Endothelial cell of umbilical vein (primary cell): Measurements from ENCODE around the gene VSTM4. TPM values are rescaled to one million over a fixed set of nuclear protein-coding genes. Genes with fewer than 3 reads are reported as not detected.

ENCODE experiments used
- BruUV-seq: library from RNA; stranded (reverse); fragments of 400-500 nt; replicated peaks from 2 replicates; lab custom pipeline; 2021; lab: Mats Ljungman, UMichigan
- CTCF ChIA-PET: fragments of 300-600, 350-600 bp; sonication (Branson Sonifier 250); formaldehyde crosslinking; loops from one replicate; lab custom pipeline; 2021; ENCODE audit warnings: antibody characterized with exemption, inconsistent platforms; lab: Charles Lee
- POLR2A ChIA-PET: fragments of 300-600, 350-600 bp; sonication (Branson Sonifier 250); formaldehyde crosslinking; loops from one replicate; lab custom pipeline; 2021; ENCODE audit warnings: antibody characterized with exemption, inconsistent platforms; lab: Charles Lee
- DNase-seq: peaks from one replicate; pipeline ENCODE4 v3.0.0-alpha.2; 2011; ENCODE audit warnings: low read depth, low spot score
- FAIRE-seq: peaks from 2 replicates; lab custom pipeline; 2011; peaks lifted over from hg19 to GRCh38; lab: Jason Lieb, UNC
- H2AFZ ChIP-seq: 2 replicates; pipeline ENCODE4 v1.6.0; 2012; ENCODE audit warnings: low read depth, low read length, control low read depth, inconsistent platforms
- H3K27ac ChIP-seq: 2 replicates; pipeline ENCODE4 v1.5.1; 2011; ENCODE audit warnings: low read depth, mild to moderate bottlenecking, control low read depth, low read length, moderate library complexity; ENCODE audit not compliant: insufficient read depth
- H3K27me3 ChIP-seq, 2 experiments: 2 replicates each; pipeline versions ENCODE4 v1.6.0 to v1.6.1; 2011; ENCODE audit warnings: low read length in 2 of 2, mixed read lengths in 1 of 2; ENCODE audit not compliant: control insufficient read depth in 2 of 2, insufficient read depth in 2 of 2
- H3K36me3 ChIP-seq, 2 experiments: 2 replicates in 1 of 2; 3 replicates in 1 of 2; pipeline ENCODE4 v1.5.1; 2011; ENCODE audit warnings: low read length in 2 of 2, mild to moderate bottlenecking in 1 of 2, moderate library complexity in 1 of 2; ENCODE audit not compliant: control insufficient read depth in 2 of 2, insufficient read depth in 2 of 2; ENCODE audit errors: extremely low read depth in 1 of 2
- H3K4me1 ChIP-seq: 3 replicates; pipeline ENCODE4 v1.5.1; 2011; ENCODE audit warnings: mild to moderate bottlenecking, low read length; ENCODE audit not compliant: control insufficient read depth, insufficient read depth; ENCODE audit errors: extremely low read depth
- H3K4me2 ChIP-seq: 2 replicates; pipeline ENCODE4 v1.6.1; 2011; ENCODE audit warnings: low read length, control low read depth, mixed read lengths; ENCODE audit not compliant: insufficient read depth
- H3K4me3 ChIP-seq, 3 experiments: fragments of 200-600 bp in 1 of 3; sonication (generic), shearing (Covaris generic) in 1 of 3; replicated peaks in 1 of 3; 2 replicates each; pipeline ENCODE4 v1.5.1; 2011 to 2016; ENCODE audit warnings: control low read depth in 3 of 3, low read length in 3 of 3, mild to moderate bottlenecking in 2 of 3, inconsistent platforms in 1 of 3, low read depth in 1 of 3, moderate library complexity in 1 of 3; ENCODE audit not compliant: insufficient read depth in 1 of 3
- H3K79me2 ChIP-seq: 2 replicates; pipeline ENCODE4 v1.6.0; 2012; ENCODE audit warnings: low read length, inconsistent platforms; ENCODE audit not compliant: control insufficient read depth, insufficient read depth
- H3K9ac ChIP-seq: replicated peaks from 2 replicates; pipeline ENCODE3; 2011; ENCODE audit warnings: low read length, control low read depth; ENCODE audit not compliant: insufficient read depth; ENCODE audit errors: extremely low read depth
- H3K9me1 ChIP-seq: replicated peaks from 3 replicates; pipeline ENCODE4 v1.6.0; 2011; ENCODE audit warnings: mild to moderate bottlenecking, low read length; ENCODE audit not compliant: control insufficient read depth, insufficient read depth; ENCODE audit errors: extremely low read depth
- H3K9me3 ChIP-seq: replicated peaks from 2 replicates; pipeline ENCODE4 v1.5.1; 2012; ENCODE audit warnings: low read length, inconsistent platforms; ENCODE audit not compliant: control insufficient read depth, insufficient read depth
- H4K20me1 ChIP-seq: replicated peaks from 2 replicates; pipeline ENCODE3; 2011; ENCODE audit warnings: mild to moderate bottlenecking, low read length; ENCODE audit not compliant: control insufficient read depth, insufficient read depth; ENCODE audit errors: extremely low read depth
- EZH2 ChIP-seq: IDR thresholded peaks from 2 replicates; pipeline ENCODE4 v1.6.1; 2012; ENCODE audit warnings: borderline replicate concordance, low read depth, mild to moderate bottlenecking, moderate library complexity, low read length, inconsistent platforms; ENCODE audit not compliant: severe bottlenecking
- FOS ChIP-seq: IDR thresholded peaks from 2 replicates; pipeline ENCODE4 v1.6.1; 2011; ENCODE audit warnings: mild to moderate bottlenecking, low read length, moderate library complexity, borderline replicate concordance; ENCODE audit not compliant: insufficient read depth
- GATA2 ChIP-seq: IDR thresholded peaks from 2 replicates; pipeline ENCODE4 v1.7.0; 2011; ENCODE audit warnings: low read depth, mild to moderate bottlenecking, moderate library complexity, mixed read lengths, low read length; ENCODE audit not compliant: insufficient read length, insufficient read depth
- JUN ChIP-seq: IDR thresholded peaks from 2 replicates; pipeline ENCODE4 v1.6.1; 2011; ENCODE audit warnings: borderline replicate concordance, low read depth; ENCODE audit not compliant: insufficient read length, insufficient read depth
- MYC ChIP-seq: IDR thresholded peaks from one replicate; pipeline ENCODE4 v1.6.1; 2011; ENCODE audit warnings: mild to moderate bottlenecking, low read depth, low read length
- POLR2A ChIP-seq: IDR thresholded peaks from 2 replicates; pipeline ENCODE4 v1.6.1; 2012; ENCODE audit warnings: low read depth, mild to moderate bottlenecking, control low read depth, low read length
- POLR2AphosphoS5 ChIP-seq: IDR thresholded peaks from 2 replicates; pipeline ENCODE4 v1.6.1; 2012; ENCODE audit warnings: low read depth, mild to moderate bottlenecking, control low read depth, low read length, moderate library complexity; ENCODE audit not compliant: insufficient read depth
- dilution Hi-C: fragments of 300-500 bp; cut with MboI; formaldehyde crosslinking; loops from one replicate; pipeline ENCODE4 v1.15.0; 2019; ENCODE audit warnings: low sequenced_read_pairs; ENCODE audit not compliant: extremely low pct_ligation_motif_present
- intact Hi-C: fragments of 100-400 bp; cut with micrococcal nuclease; formaldehyde crosslinking; loops from one replicate; pipeline ENCODE4 v1.10.0; 2022
- polyA plus RNA-seq, 4 experiments: library from polyadenylated mRNA; depleted of rRNA in 3 of 4; stranded (reverse) in 3 of 4; unstranded in 1 of 4; fragments of >200 nt; gene quantifications; 2 replicates each; pipeline versions ENCODE4 v1.2.1 to v1.2.3, GENCODE V29; 2011 to 2012; ENCODE audit warnings: missing spikeins in 1 of 4
- total RNA-seq: library from RNA; stranded (reverse); gene quantifications from 2 replicates; pipeline ENCODE4 v1.2.3, GENCODE V29; 2021
- TF ChIP-seq, protein P1 (sequence below), 2 donors: IDR thresholded peaks; 1 replicate in 1 of 2; 2 replicates in 1 of 2; pipeline ENCODE4 v1.5.1; 2011; ENCODE audit warnings: low read length in 2 of 2, mild to moderate bottlenecking in 2 of 2, moderate library complexity in 2 of 2, control low read depth in 1 of 2, inconsistent platforms in 1 of 2, low read depth in 1 of 2; ENCODE audit not compliant: insufficient read depth in 1 of 2; ENCODE audit errors: extremely low read depth in 1 of 2
- TF ChIP-seq, protein P2 (sequence below): IDR thresholded peaks from 2 replicates; pipeline ENCODE4 v1.6.1; 2011; ENCODE audit not compliant: insufficient read depth, insufficient read length

The VSTM4 gene
- total and polyA plus RNA-seq, 2 donors (not counting 3 experiments of a cell fraction or from before 2014, with no cell fraction given): 0.07 TPM

DNA sequence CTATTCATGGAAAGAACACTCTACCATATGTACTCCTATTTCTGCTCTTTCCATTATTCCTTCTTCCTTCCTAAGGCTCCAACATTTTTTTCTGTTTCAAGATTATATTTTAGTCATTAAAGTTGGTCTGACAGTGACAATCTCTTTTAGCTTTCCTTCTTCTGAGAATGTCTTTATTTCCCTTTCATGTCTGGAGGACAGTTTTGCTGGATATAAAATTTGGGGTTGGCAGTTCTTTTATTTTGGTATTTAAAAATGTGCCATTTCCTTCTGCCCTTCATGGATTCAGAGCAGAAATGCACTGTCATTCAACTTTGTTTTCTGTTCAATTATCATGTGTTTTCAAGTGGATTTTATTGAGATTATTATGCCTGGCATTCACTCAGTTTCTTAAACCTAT lies 53.1 kb downstream of the VSTM4 start:
- H3K4me2 ChIP-seq: no peak overlapping the region
- DNase-seq: no peak
- H3K4me3 ChIP-seq: no peak overlapping the region
- POLR2A ChIA-PET: no interaction called here
- H3K9me3 ChIP-seq: no peaks in the 10 kb centered on the region
- BruUV-seq: no TSS peak
- H2AFZ ChIP-seq: no peak overlapping the region
- dilution Hi-C loops (no loop called here), intact Hi-C loops (no loop called here)
- H3K36me3 ChIP-seq: no peaks in the 10 kb centered on the region
- no peaks in the 10 kb centered on the region for H3K9me1 ChIP-seq
- no peaks in the 10 kb centered on the region for H3K4me1 ChIP-seq
- H3K79me2 ChIP-seq: no peaks in the 10 kb centered on the region
- TF ChIP-seq FOS: no peak
- no peak overlapping the region for H3K27ac ChIP-seq
- no peak for FAIRE-seq
- H4K20me1 ChIP-seq: no peaks in the 10 kb centered on the region
- no peak overlapping the region for H3K9ac ChIP-seq
- H3K27me3 ChIP-seq: no peaks in the 10 kb centered on the region
- CTCF ChIA-PET: no interaction called here

DNA sequence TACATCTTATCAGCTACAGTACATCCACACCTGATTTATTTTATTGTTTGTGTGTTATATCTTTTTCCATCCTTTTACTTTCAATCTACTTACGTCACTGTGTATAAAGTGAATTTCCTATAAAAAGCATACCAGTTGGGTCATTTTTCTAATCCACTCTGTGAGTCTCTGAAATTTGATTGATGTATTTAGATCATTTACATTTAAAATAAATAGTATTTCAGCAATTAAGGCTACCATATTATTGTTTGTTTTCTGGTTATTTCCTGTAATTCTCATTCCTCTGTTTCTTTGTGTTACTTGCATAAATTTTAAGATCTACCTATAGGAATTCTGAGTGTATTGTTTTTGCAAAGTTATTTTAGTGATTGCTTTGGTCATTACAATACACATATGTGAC lies 53.7 kb downstream of the VSTM4 start:
- FAIRE-seq: no peak
- POLR2A ChIA-PET: no interaction called here
- intact Hi-C loops: no loop called here
- Histone ChIP-seq H3K27ac (no peak overlapping the region), H3K4me3 (no peak overlapping the region), H3K36me3 (no peaks in the 10 kb centered on the region), H3K27me3 (no peaks in the 10 kb centered on the region), H3K9me3 (no peaks in the 10 kb centered on the region), H3K9me1 (no peaks in the 10 kb centered on the region), H2AFZ (no peak overlapping the region), H3K4me2 (no peak overlapping the region), H3K9ac (no peak overlapping the region), H3K4me1 (no peaks in the 10 kb centered on the region), H4K20me1 (no peaks in the 10 kb centered on the region), H3K79me2 (no peaks in the 10 kb centered on the region)
- no TSS peak for BruUV-seq
- TF ChIP-seq POLR2AphosphoS5: no peak
- TF ChIP-seq EZH2: no peak
- TF ChIP-seq FOS: no peak
- TF ChIP-seq GATA2: no peak
- TF ChIP-seq, protein P1, sequence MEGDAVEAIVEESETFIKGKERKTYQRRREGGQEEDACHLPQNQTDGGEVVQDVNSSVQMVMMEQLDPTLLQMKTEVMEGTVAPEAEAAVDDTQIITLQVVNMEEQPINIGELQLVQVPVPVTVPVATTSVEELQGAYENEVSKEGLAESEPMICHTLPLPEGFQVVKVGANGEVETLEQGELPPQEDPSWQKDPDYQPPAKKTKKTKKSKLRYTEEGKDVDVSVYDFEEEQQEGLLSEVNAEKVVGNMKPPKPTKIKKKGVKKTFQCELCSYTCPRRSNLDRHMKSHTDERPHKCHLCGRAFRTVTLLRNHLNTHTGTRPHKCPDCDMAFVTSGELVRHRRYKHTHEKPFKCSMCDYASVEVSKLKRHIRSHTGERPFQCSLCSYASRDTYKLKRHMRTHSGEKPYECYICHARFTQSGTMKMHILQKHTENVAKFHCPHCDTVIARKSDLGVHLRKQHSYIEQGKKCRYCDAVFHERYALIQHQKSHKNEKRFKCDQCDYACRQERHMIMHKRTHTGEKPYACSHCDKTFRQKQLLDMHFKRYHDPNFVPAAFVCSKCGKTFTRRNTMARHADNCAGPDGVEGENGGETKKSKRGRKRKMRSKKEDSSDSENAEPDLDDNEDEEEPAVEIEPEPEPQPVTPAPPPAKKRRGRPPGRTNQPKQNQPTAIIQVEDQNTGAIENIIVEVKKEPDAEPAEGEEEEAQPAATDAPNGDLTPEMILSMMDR (IDR thresholded peaks at IDR 0.05; ENCODE audit: extremely low read depth in 1 of 2, insufficient read depth in 1 of 2, low read depth in 1 of 2, low read length in 2 of 2): no peak
- no peak for TF ChIP-seq MYC
- TF ChIP-seq POLR2A: no peak
- TF ChIP-seq, protein P2, sequence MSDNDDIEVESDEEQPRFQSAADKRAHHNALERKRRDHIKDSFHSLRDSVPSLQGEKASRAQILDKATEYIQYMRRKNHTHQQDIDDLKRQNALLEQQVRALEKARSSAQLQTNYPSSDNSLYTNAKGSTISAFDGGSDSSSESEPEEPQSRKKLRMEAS: no peak
- no peak for TF ChIP-seq JUN
- CTCF ChIA-PET: no interaction called here
- no peak for DNase-seq
- dilution Hi-C loops: no loop called here
